HG03521 (cell line): ENCODE measurements around the gene COBLL1.
A peak's percentile ranks its signal among the peaks of the same experiment; 100 is the strongest.
"Not testable (repeated sequence)": the region's sequence is repeated elsewhere in the genome, so short reads cannot be mapped to it uniquely, and the experiment has no call there.

Source experiments
- ATAC-seq: cut with Tn5 transposase; IDR thresholded peaks from one replicate; pipeline ENCODE4 v1.9.1; 2021; ENCODE audit warnings: mild to moderate bottlenecking, moderate library complexity; ENCODE audit not compliant: unreplicated experiment

Gene COBLL1

GRCh38 chr2:164841719-164842623, at the start of gene COBLL1:
COBLL1 (minus strand) TSS chr2:164841823; CDS start chr2:164841196, 627 bp downstream.
- ATAC-seq: peak; percentile 42

GRCh38 chr2:164890544-164890943, 48.9 kb upstream of the COBLL1 start:
- no peak for ATAC-seq

- ATAC-seq: no peak
These were observed 47.0 kb upstream of the COBLL1 start for GRCh38 chr2:164888592-164888991.

- ATAC-seq: no peak
These were observed 46.0 kb upstream of the COBLL1 start for GRCh38 chr2:164887434-164888144.

GRCh38 chr2:164882276-164882675, 40.7 kb upstream of the COBLL1 start:
- ATAC-seq: no peak

- ATAC-seq: no peak
These were observed 39.9 kb upstream of the COBLL1 start for GRCh38 chr2:164881524-164881923.

GRCh38 chr2:164879901-164880535, 38.4 kb upstream of the COBLL1 start:
- no peak for ATAC-seq

- ATAC-seq: no peak
These were observed 36.3 kb upstream of the COBLL1 start for GRCh38 chr2:164877927-164878326.

GRCh38 chr2:164877169-164877568, 35.5 kb upstream of the COBLL1 start:
- no peak for ATAC-seq

- no peak for ATAC-seq
These were observed 33.9 kb upstream of the COBLL1 start for GRCh38 chr2:164875334-164876205.

- no peak for ATAC-seq
These were observed 31.7 kb upstream of the COBLL1 start for GRCh38 chr2:164873210-164873908.

GRCh38 chr2:164871404-164871803, 29.8 kb upstream of the COBLL1 start:
- no peak for ATAC-seq

- ATAC-seq: no peak
These were observed 27.8 kb upstream of the COBLL1 start for GRCh38 chr2:164869420-164869772.

- no peak for ATAC-seq
These were observed 27.2 kb upstream of the COBLL1 start for GRCh38 chr2:164868563-164869419.

GRCh38 chr2:164867779-164868397, 26.3 kb upstream of the COBLL1 start:
- no peak for ATAC-seq

- ATAC-seq: not testable (repeated sequence)
These were observed 24.8 kb upstream of the COBLL1 start for GRCh38 chr2:164866381-164866780.

GRCh38 chr2:164860694-164861042, 19.0 kb upstream of the COBLL1 start:
- ATAC-seq: no peak

GRCh38 chr2:164859906-164860693, 18.5 kb upstream of the COBLL1 start:
- ATAC-seq: not testable (repeated sequence)
